Osteocyte (in vitro differentiated cells): ENCODE measurements around the gene MTFP1. TPM values are rescaled to one million over a fixed set of nuclear protein-coding genes. Genes with fewer than 3 reads are reported as not detected.
A peak's percentile ranks its signal among the peaks of the same experiment; 100 is the strongest.

Experiments used
- DNase-seq: peaks from one replicate; pipeline ENCODE4 v3.0.0; 2021; ENCODE audit warnings: mixed read lengths; ENCODE audit not compliant: unreplicated experiment; ENCODE audit errors: extremely low spot score
- H3K27ac Mint-ChIP-seq: one replicate; pipeline ENCODE4 v1.8.0; 2021; ENCODE audit warnings: mild to moderate bottlenecking, mixed read lengths; ENCODE audit not compliant: unreplicated experiment
- H3K27me3 Mint-ChIP-seq: one replicate; pipeline ENCODE4 v1.8.0; 2021; ENCODE audit warnings: mixed read lengths; ENCODE audit not compliant: unreplicated experiment
- H3K36me3 Mint-ChIP-seq: one replicate; pipeline ENCODE4 v1.8.0; 2021; ENCODE audit warnings: mixed read lengths; ENCODE audit not compliant: unreplicated experiment
- H3K4me1 Mint-ChIP-seq: one replicate; pipeline ENCODE4 v1.8.0; 2021; ENCODE audit warnings: mixed read lengths; ENCODE audit not compliant: unreplicated experiment
- H3K4me3 Mint-ChIP-seq: one replicate; pipeline ENCODE4 v1.8.0; 2021; ENCODE audit warnings: mild to moderate bottlenecking, moderate library complexity, mixed read lengths; ENCODE audit not compliant: unreplicated experiment
- H3K9me3 Mint-ChIP-seq: one replicate; pipeline ENCODE4 v1.8.0; 2021; ENCODE audit warnings: mixed read lengths; ENCODE audit not compliant: unreplicated experiment
- CTCF ChIP-seq: fragments of 200-600 bp; sonication (generic); IDR thresholded peaks from 2 replicates; pipeline ENCODE4 v1.5.0; 2021; ENCODE audit warnings: antibody characterized with exemption, mild to moderate bottlenecking, moderate library complexity
- total RNA-seq: library from RNA; stranded (reverse); gene quantifications from 2 replicates; pipeline ENCODE4 v1.2.1, GENCODE V29; 2021

The MTFP1 gene
- total RNA-seq, 1 donor from 2014 or later: 10.5 TPM

DNA sequence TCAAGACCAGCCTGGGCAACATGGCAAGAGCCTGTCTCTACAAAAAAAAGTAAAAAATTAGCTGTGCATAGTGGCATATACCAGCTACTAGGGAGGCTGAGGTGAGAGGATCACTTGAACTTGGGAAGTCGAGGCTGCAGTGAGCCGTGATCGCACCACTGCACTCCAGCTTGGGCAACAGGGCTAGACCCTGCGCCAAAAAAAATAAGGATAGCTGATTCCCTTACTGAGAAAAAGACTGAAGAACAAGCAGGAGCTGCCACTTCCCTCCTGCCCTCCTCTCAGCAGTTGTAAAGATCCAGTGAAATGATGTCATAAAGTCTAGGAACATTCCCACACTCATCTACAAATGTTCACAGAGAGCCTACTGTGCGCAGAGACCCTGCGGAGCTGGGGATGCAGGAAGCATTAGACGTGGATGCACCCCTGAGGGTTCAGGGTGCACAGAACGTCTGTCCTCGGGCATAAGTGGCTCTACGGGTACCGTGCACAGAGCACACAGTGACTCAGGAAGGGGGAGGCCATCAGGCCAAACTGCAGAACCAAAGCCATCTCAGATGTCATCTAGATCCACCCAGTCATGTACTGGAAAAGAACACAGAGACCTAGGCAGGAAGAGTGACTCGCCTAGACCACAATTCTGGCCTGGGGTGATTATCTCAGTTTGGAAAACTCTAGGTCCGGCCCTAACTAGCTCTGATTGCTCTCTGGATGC is 17.0 kb upstream of the MTFP1 start:
- no peak for TF ChIP-seq CTCF
- Mint-ChIP-seq H3K27ac (peak overlapping the region; percentile 84), H3K9me3 (no peaks in the 10 kb centered on the region), H3K27me3 (no peaks in the 10 kb centered on the region), H3K4me1 (peaks cover 15% of the 10 kb centered on the region), H3K4me3 (no peak overlapping the region), H3K36me3 (peaks cover 33% of the 10 kb centered on the region)
- DNase-seq: no peak

DNA sequence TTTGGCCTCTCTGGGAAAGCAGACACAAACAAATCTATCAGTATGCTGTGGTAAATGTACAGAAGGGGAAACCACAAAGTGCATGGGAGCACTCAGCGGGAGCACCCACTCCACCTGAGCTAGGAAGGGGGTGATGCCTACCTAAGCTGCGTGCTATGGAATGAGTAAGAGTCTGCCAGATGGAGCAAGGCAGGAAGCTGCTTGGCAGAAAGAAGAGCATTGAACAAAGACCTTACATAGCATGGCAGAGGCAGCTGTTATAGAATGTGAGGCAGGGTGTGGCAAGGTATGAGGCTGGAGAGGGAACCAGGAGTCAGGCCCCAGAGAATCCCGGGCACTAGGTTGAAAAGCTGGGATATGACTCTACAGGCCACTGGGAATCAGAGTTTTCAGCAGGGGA is 13.8 kb upstream of the MTFP1 start:
- Mint-ChIP-seq H3K36me3 (peaks cover 37% of the 10 kb centered on the region), H3K27ac (peak overlapping the region; percentile 32), H3K27me3 (no peaks in the 10 kb centered on the region), H3K4me3 (no peak overlapping the region), H3K9me3 (no peaks in the 10 kb centered on the region), H3K4me1 (peaks cover 17% of the 10 kb centered on the region)
- TF ChIP-seq CTCF: no peak
- no peak for DNase-seq

GRCh38 chr22:30413001-30413400 is 12.6 kb upstream of the MTFP1 start:
- no peak overlapping the region for H3K4me3 Mint-ChIP-seq
- peaks cover 41% of the 10 kb centered on the region for H3K36me3 Mint-ChIP-seq
- TF ChIP-seq CTCF: no peak
- no peak for DNase-seq
- no peaks in the 10 kb centered on the region for H3K27me3 Mint-ChIP-seq
- no peaks in the 10 kb centered on the region for H3K9me3 Mint-ChIP-seq
- H3K27ac Mint-ChIP-seq: peak overlapping the region; percentile 35
- H3K4me1 Mint-ChIP-seq: peaks cover 17% of the 10 kb centered on the region

DNA sequence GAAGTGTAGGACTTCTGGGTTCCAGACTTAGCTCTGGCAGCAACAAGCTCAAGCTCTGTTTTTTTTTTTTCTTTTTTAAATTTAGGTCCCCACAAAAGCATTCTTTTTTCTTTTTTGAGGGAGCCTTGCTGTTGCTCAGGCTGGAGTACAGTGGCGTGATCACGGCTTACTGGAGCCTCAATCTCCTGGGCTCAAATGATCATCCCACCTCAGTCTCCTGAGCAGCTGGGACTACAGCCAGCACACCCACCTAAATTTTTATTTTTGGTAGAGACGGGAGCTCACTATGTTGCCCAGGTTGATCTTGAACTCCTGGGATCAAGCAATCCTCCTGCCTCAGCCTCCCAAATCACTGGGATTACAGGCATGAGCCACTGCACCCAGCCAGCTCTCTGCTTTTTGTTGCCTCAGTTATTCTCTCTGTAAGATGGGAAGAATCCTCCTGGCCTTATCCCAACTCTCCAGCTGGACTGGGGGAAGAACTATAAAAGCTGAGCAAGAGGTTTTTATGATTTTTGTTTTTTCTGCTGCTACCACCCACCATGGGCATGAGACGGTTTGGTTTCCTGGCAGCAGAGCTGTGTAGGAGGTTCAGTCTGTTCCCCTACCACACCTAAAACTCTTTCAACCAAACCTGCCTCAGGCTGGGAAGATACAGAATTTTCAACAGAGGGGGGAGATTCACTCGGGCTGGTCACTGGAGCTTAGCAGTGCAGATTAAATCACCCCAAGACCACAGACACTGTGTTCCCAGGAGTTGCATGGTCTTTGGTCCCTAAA is 11.6 kb upstream of the MTFP1 start:
- no peak for TF ChIP-seq CTCF

GRCh38 chr22:30414525-30415047 is 11.0 kb upstream of the MTFP1 start:
- no peak for TF ChIP-seq CTCF
- H3K9me3 Mint-ChIP-seq: no peaks in the 10 kb centered on the region
- H3K4me1 Mint-ChIP-seq: peaks cover 2% of the 10 kb centered on the region
- no peak overlapping the region for H3K4me3 Mint-ChIP-seq
- H3K27me3 Mint-ChIP-seq: no peaks in the 10 kb centered on the region
- H3K27ac Mint-ChIP-seq: no peak overlapping the region
- DNase-seq: no peak
- H3K36me3 Mint-ChIP-seq: peaks cover 47% of the 10 kb centered on the region

More for the DNA sequence above, 11.6 kb upstream of the MTFP1 start:
- Mint-ChIP-seq H3K27me3 (no peaks in the 10 kb centered on the region), H3K4me1 (peaks cover 8% of the 10 kb centered on the region), H3K36me3 (peaks cover 48% of the 10 kb centered on the region), H3K4me3 (no peak overlapping the region), H3K9me3 (no peaks in the 10 kb centered on the region), H3K27ac (peak overlapping the region; percentile 18)
- no peak for DNase-seq
